ENCODE results near the gene PTPRN2. TPM values are rescaled to one million over a fixed set of nuclear protein-coding genes. Genes with fewer than 3 reads are reported as not detected.

PTPRN2 gene
- polyA plus RNA-seq, 1 of the 3 experiments (the other 2 are of a cell fraction) = 4.0 TPM

- no peaks in the 10 kb centered on the region for H3F3A ChIP-seq (replicated peaks; ENCODE audit: insufficient read depth)
- no peaks in the 10 kb centered on the region for H3K9me2 ChIP-seq
- H3K9ac ChIP-seq = no peak overlapping the region
- H4K20me1 ChIP-seq (ENCODE audit: insufficient read depth) = no peaks in the 10 kb centered on the region
- CTCF ChIA-PET = interaction anchor here (1.0 kb wide), 1 partner anchor 136 kb away, joined by 3 read pairs; no protein-coding TSS in a partner anchor
- no peak overlapping the region for H3K4me2 ChIP-seq
- no peak overlapping the region for H3K4me3 ChIP-seq (ENCODE audit: low read depth in 2 of 2, low read length in 1 of 2)
- no peaks in the 10 kb centered on the region for H3K4me1 ChIP-seq (ENCODE audit: control insufficient read depth in 1 of 2, insufficient read depth in 2 of 2, low read depth in 1 of 2, low read length in 1 of 2)
- no peak overlapping the region for H3K27ac ChIP-seq (ENCODE audit: low read depth in 2 of 2, low read length in 1 of 2)
- no peaks in the 10 kb centered on the region for H3K27me3 ChIP-seq (ENCODE audit: insufficient read depth)
- H2AFZ ChIP-seq (ENCODE audit: low read depth) = no peak overlapping the region
- no peaks in the 10 kb centered on the region for H3K36me3 ChIP-seq (replicated peaks in 1 of 2; ENCODE audit: control insufficient read depth in 1 of 2, insufficient read depth in 2 of 2, low read length in 1 of 2)
- POLR2A ChIA-PET = no interaction called here
- DNase-seq = no peak
- WGBS (ENCODE audit: low lambda C conversion rate) = 87% methylated on average over 18 of the region's 18 CpGs
- H3K79me2 ChIP-seq (ENCODE audit: insufficient read depth) = no peaks in the 10 kb centered on the region
- H3K9me3 ChIP-seq = no peaks in the 10 kb centered on the region
- TF ChIP-seq SIN3A (IDR thresholded peaks at IDR 0.05; ENCODE audit: borderline replicate concordance, low read depth, low read length) (no peak), GATA2 (CRISPR knock-in tag; IDR thresholded peaks at IDR 0.05) (no peak), FOXJ3 (CRISPR knock-in tag; IDR thresholded peaks at IDR 0.05) (no peak), ELF1 (IDR thresholded peaks at IDR 0.05) (no peak)
- TF ChIP-seq, protein P1, sequence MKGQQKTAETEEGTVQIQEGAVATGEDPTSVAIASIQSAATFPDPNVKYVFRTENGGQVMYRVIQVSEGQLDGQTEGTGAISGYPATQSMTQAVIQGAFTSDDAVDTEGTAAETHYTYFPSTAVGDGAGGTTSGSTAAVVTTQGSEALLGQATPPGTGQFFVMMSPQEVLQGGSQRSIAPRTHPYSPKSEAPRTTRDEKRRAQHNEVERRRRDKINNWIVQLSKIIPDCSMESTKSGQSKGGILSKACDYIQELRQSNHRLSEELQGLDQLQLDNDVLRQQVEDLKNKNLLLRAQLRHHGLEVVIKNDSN (IDR thresholded peaks at IDR 0.05; ENCODE audit: borderline replicate concordance, low read depth) = no peak
Observed at GRCh38 chr7:157553256-157553655, 1034.4 kb downstream of the PTPRN2 start.

GRCh38 chr7:157552295-157552993 lies 1035.2 kb downstream of the PTPRN2 start:
- no peak for DNase-seq

More at GRCh38 chr7:157552295-157552993, 1035.2 kb downstream of the PTPRN2 start:
- Histone ChIP-seq H3K79me2 (ENCODE audit: insufficient read depth) (no peaks in the 10 kb centered on the region), H2AFZ (ENCODE audit: low read depth) (no peak overlapping the region), H3K9me3 (no peaks in the 10 kb centered on the region), H3K9me2 (no peaks in the 10 kb centered on the region), H3K36me3 (replicated peaks in 1 of 2; ENCODE audit: control insufficient read depth in 1 of 2, insufficient read depth in 2 of 2, low read length in 1 of 2) (no peaks in the 10 kb centered on the region), H3K27me3 (ENCODE audit: insufficient read depth) (no peaks in the 10 kb centered on the region), H3K27ac (ENCODE audit: low read depth in 2 of 2, low read length in 1 of 2) (no peak overlapping the region), H3K4me3 (ENCODE audit: low read depth in 2 of 2, low read length in 1 of 2) (no peak overlapping the region), H3K9ac (no peak overlapping the region), H3K4me1 (ENCODE audit: control insufficient read depth in 1 of 2, insufficient read depth in 2 of 2, low read depth in 1 of 2, low read length in 1 of 2) (no peaks in the 10 kb centered on the region), H4K20me1 (ENCODE audit: insufficient read depth) (no peaks in the 10 kb centered on the region), H3F3A (replicated peaks; ENCODE audit: insufficient read depth) (no peaks in the 10 kb centered on the region), H3K4me2 (no peak overlapping the region)
- TF ChIP-seq TCF12 (IDR thresholded peaks at IDR 0.05) (no peak), MAX (IDR thresholded peaks at IDR 0.05; ENCODE audit: low read depth) (no peak), TEAD4 (IDR thresholded peaks at IDR 0.05; ENCODE audit: borderline replicate concordance, insufficient read depth) (no peak), EP300 (IDR thresholded peaks at IDR 0.05; ENCODE audit: borderline replicate concordance in 1 of 2, low read depth in 1 of 2, low read length in 1 of 2) (no peak), IRF3 (IDR thresholded peaks at IDR 0.05; ENCODE audit: low read depth, low read length) (no peak), POLR2AphosphoS5 (IDR thresholded peaks at IDR 0.05; ENCODE audit: low read depth, low read length) (no peak)
- 75% methylated on average over 26 of the region's 26 CpGs for WGBS (ENCODE audit: low lambda C conversion rate)
- ChIA-PET CTCF (interaction anchor here (1.0 kb wide), 1 partner anchor 137 kb away, joined by 3 read pairs; no protein-coding TSS in a partner anchor), POLR2A (no interaction called here)
